ENCODE measurements around the gene TAS2R5.

GRCh38 chr7:141785706-141786552 lies 4.1 kb upstream of the TAS2R5 start:
- TF ChIP-seq CTCF (IDR thresholded peaks at IDR 0.05), result peak; percentile 16 to 73 (median 46)
- TF ChIP-seq POLR2A (IDR thresholded peaks at IDR 0.05), result no peak
